Measurements from ENCODE around the gene STXBP5.

- TF ChIP-seq POLR2A (IDR thresholded peaks at IDR 0.05; ENCODE audit: extremely low read depth, insufficient read length) (no peak), CTCF (IDR thresholded peaks at IDR 0.05; ENCODE audit: low read depth, low read length) (no peak), MAX (IDR thresholded peaks at IDR 0.05; ENCODE audit: low read depth, low read length) (no peak), MYC (IDR thresholded peaks at IDR 0.05; ENCODE audit: low read depth, low read length) (no peak)
These were observed 42.2 kb upstream of the STXBP5 start for GRCh38 chr6:147161974-147162495.
